GM19372 (cell line): ENCODE measurements around the gene PWWP2B.

ENCODE experiments used
- ATAC-seq: cut with Tn5 transposase; IDR thresholded peaks from one replicate; pipeline ENCODE4 v1.9.1; 2021; ENCODE audit warnings: mild to moderate bottlenecking, low read depth, moderate library complexity; ENCODE audit not compliant: unreplicated experiment

Gene PWWP2B

DNA sequence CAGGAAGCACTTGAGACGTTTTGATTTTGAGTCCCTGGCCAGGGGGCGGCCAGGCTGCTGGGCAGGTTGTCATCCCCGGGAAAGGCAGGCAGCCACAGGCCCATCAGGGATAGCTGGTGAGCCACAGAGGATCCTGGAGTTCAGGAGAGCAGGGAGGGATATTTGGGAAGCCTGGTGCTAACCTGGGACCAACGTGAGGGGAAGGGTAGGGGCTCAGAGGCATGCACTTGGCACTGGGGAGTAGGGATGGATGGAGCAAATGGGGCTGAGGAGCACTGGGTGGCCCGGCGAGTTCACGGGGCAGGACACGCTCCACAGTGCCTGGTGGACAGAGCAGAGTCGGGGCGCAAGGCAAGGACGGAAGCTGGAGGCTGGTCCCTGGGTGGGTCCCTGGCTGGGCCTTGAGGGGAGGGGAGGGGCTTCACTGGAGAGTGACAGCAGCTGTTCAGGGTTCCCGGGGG, 34.8 kb upstream of the PWWP2B start:
- no peak for ATAC-seq

DNA sequence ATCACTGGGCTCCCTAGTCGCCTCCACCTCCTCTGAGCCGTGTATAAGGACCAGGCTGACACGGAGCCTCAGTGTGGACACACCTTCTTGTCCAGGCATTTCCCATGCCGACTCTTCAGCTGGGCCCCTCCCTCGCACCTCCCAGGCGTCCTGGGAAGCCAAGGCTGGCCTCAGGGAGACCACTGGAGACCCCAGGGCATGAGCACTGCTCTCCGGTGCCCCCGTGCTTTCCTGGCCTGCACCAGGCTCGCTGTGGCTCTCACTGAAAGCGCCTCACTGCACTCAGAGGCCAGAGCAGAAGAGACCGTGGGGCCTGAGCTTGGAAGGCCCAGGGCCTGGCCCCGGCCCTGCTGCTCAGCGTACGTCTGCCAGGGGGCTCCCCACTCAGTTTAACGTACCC, 33.6 kb upstream of the PWWP2B start:
- ATAC-seq, result no peak

DNA sequence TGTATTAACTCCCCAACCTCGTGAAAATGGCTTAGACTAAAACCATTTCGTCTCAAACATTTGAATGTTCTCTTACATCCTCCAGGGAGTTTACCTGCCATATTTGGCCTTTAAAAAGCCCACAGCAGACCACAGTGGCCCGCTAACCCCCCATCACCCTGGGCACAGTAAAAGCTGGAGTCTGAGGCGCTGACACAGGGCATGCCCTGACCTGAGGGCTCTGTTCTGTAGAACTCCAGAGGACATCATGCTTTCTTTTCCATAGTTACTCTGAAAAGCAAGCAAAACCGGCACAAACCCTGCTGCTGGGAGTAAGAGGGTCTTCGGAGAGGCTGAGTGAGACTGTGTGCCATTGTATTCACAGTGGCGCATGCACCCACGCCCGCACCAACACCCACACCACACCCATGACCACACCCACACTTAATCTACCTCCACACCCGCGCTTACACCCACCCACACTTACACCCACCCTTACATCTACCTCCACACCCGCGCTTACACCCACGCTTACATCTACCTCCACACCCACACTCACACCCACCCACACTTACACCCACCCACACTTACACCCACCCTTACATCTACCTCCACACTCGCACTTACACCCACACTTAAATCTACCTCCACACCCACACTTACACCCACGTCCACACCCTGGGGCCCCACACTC, 32.9 kb upstream of the PWWP2B start:
- ATAC-seq, result no peak

DNA sequence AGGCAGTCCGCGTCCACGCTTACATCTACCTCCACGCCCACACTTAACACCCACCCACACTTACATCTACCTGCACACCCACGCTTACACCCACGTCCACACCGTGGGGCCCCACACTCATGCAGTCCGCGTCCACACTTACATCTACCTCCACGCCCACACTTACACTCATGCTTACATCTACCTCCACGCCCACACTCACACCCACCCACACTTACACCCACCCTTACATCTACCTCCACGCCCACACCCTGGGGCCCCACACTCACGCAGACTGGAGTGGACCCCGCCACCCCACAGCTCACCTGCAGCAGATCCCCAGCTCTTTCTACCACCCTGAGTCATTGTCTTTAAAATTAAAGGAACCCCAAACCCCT, 32.4 kb upstream of the PWWP2B start:
- no peak for ATAC-seq

DNA sequence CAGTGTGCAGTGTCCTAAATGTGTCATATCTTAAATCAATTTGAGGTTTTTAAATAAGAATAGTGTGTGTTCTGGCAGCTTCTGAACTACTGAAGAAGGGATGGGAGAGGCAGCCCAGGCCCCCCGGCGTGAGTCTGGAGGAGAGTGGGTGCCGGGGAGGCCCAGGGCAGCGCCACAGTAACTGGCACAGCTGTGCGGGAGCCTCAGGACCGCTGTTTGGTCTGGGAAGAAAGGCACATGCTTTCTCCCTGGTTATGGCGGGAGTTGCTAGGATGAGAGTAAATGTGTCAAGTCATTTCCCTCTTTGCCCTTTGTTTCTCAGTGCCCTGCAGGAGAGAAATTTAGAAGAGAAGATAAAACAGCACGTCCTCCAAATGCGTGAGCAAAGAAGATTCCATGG, 31.9 kb upstream of the PWWP2B start:
- no peak for ATAC-seq

DNA sequence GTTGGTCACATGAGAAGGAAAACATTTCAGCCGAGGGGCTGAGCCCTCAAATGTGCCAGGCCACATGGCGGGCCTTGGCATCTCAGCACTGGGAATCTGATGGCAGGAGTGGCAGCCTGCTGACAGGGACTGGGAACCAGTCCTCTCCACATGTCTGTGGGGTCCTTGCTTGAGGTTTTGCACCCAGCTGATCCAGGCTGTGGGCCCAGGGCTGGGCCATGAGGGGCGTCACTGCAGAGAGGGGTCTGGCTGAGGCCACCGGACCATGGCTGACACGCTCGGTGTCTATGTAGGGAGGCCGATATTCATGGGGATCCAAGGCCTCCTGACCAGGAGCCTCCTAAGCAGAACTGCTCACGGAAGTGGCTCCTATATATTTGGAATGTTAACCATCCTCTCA, 31.0 kb upstream of the PWWP2B start:
- ATAC-seq, result no peak

DNA sequence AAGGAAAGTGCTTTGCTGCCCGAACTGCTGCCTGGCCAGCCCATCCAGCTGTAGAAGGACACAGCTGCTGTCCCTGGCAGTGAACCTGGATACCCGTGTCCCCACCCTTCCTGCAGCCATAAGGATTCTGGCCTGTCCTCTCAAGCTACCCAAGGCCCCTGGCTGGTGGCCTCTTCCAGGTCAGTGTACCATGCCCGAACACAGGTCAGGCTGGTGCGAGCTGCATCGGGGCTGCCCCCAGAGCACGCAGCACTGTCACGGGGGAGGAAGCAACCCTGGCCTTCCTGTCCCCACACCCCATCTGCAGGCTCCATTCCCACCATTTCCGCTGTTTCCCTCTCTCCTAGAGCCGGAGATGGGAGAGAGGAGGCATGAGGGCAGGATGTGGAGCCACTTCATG, 30.5 kb upstream of the PWWP2B start:
- no peak for ATAC-seq

DNA sequence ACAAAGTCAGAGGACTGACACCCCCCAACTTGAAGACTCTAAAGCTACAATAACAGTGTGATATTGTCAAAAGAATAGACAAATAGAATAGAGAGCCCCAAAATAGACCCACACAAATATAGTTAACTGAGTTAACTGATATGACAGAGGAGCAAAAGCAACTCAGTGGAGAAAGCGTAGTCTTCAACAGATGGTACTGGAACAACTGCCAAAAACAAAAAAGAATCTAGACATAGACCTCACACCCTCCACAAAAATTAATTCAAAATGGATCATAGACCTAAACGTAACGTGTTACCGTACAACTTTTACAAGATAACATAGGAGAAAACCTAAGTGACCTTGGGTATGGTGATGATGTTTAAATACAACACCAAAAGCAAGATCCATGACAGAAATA, 28.6 kb upstream of the PWWP2B start:
- ATAC-seq, result no peak

DNA sequence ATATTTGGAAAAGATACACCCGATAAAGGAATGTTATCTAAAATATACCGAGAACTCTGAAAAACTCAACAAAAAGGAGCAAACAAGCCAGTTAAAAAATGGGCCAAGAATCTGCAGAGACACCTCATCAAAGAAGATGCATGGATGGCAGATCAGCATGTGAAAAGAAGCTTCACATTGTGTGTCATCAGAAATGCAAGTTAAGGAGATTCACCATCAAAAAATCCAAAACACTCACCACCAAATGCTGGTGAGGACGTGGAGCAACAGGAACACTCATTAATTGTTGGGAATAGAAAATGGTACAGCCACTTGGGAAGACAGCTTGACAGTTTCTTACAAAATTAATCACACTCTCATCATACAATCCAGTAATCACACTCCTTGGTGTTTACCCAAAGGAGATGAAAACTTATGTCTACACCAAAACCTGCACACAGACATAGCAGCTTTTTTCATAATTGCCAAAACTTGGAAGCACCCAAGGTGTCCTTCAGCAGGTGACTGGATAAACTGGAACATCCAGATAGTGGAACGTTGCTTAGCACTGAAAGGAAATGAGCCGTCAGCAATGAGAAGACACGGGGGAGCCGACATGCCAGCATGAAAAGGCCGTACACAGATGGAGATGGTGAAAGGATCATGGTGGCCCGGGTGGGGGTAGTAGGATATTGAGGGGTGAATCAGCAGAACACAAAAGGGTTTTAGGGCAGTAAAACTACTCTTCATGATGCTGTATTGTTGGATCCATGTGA, 27.9 kb upstream of the PWWP2B start:
- ATAC-seq, result no peak

DNA sequence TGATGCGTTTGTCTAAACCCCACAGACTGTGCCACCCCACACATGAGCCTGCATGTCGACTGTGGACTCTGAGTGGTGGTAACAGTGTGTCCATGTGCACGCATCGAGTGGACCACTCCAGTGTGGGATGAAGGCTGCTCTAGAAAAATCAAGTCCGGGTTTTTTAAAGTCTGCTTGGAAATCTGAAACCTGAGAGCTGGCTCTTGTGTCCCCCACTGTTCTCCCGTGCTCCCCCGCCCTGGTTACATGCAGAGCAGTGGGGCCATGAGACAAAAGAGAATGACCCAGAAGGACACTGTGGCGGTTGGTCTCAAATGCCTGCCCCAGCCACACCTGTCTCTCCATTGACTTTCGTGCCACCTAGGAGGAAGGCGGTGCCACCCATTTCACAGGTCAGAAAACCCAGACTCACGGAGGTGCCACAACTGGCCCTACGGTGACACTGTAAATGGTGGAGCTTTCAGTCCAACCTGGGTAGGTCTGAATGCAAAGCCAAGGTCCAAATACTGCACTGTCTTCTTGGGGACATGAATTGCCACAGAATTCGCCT, 27.3 kb upstream of the PWWP2B start:
- no peak for ATAC-seq

DNA sequence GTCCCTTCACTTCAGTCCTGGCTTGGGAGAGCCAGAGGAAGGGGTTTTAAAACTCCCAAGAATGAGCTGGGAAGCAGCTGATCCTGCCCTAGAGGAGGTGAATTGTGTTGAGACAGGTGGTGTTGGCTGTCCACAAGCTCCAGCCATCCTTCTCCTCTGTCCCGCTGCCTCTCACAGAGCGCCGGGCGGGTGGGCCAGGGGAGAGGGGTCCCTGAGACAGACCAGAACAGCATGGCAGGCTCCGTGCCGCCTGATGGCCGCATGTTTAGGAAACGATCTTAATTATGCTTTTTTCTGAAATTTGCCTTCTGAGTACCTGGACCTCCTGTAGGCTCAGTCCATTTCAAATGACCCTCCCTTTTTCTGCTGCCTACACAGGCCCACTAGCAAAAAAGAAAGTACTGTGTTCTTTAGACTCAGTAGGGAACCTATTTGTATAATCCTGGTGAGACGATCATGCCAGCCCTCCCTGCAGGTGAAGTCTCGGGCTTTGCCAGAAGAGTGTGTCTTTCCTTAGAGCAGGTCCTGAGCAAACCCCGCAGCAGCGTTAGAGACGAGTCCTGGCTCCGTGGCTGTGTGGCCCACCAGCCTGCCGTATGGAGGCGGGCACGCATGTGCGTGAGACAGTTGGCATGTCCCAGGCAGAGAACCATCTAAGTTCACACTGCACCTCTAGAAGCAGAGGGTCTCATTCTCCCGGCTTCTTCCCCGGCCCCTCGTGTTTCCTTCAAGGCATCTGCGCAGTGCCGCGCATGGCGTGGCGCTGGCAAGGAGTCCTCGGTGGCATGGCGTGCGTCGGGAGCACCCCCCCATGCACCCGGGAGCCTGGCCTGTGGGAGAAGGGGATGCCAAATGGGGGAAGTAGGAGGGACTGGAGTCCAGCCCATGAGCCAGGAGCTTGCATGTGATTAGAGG, 26.3 kb upstream of the PWWP2B start:
- ATAC-seq, result no peak

DNA sequence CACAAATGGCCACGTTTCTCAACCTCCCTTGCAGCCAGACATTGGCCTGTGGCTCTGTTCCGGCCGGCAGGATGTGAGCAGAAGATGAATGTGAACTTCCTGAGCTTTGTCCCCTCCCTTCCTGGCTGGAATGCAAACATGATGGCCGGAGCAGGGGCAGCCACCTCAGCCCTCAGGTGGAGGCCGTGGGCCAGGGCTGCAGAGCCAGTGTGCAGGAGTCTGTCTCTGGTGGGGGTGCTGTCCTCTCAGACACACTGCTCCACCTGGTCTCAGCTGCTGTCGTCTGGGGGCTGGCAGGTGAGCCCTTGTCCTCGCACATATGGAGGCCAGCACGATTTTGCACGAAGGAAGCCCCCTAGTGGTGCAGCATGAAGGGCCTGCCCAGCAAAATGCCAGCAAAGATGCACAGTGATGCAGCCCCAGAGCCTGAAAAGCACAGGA, 25.3 kb upstream of the PWWP2B start:
- no peak for ATAC-seq

DNA sequence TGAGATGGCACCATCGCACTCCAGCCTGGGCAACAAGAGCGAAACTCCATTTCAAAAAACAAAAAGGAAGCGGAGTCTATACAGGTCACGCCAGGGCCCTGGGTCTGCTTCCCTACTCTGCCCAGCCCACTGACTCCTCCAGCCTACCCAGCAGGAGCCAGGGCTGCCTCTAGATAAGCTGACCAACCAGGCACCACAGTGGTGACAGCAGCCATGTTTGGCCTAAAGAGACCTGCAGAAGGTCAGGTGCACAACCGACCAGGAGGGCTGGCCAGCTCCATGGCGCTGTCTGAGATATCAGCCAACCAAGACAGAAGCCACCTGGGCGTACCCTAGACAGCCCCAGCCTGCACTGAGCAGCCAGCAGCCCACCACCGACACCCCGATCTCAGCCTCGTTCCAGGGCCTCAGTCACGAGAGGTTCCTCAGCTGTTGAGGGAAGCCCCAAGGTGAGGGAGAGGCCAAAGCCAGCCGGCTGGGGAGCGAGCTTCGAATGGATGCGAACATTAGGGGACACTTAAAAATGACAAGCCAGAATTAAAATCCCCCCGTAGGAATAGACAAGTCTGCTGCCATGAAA, 24.4 kb upstream of the PWWP2B start:
- ATAC-seq, result no peak

DNA sequence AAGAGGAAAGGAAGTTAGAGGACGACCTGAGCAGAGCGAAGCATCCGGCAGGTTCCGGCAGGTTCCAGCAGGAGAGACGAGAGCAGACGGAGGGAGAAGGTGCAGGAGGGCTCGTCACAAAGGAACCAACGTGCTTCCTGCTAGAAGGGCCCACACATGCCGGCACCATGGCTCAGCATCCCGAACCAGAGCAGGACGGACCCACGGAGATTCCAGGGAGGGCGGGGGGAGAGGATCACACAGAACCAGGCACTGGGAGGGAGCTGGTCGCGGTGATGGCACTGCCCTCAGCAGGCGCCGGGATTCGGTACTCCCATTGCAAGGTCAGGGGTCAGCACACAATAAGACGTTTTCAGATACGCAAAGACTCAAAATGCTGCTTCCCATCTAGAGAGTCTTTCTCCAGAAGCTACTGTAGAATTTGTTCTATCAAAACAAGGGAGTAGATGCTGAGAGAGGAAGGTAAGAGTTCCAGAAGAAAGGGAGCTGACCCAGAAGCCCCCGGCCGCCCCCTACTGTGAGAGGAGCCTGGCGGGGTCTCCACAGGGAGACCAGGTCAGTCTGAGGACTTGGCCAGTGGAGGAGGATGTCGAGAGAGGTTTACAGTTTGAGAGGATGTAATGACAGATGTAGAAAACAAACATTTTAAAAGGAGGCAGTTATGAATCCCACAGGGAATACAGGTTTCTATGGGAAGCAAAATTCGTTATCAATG, 23.6 kb upstream of the PWWP2B start:
- ATAC-seq, result no peak

DNA sequence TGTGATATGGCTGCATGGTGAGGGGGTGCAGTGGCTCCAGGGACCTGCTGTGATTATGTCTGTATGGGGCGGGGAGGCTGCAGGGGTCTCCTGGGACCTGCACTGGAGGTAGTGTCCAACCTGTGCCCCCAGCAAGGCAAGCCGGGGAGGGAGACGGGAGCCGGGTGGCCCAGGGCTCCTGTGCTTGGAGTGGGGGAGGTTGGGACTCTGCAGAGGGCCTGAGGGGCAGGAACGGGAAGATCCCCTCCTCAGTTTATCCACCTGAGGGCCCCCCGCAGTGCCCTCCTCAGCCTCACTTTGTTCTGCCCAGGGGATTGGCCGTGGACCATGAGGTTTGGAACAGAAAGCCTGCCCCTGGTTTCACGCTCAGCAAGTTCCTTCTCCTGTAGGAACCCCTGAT, 22.8 kb upstream of the PWWP2B start:
- ATAC-seq, result no peak

DNA sequence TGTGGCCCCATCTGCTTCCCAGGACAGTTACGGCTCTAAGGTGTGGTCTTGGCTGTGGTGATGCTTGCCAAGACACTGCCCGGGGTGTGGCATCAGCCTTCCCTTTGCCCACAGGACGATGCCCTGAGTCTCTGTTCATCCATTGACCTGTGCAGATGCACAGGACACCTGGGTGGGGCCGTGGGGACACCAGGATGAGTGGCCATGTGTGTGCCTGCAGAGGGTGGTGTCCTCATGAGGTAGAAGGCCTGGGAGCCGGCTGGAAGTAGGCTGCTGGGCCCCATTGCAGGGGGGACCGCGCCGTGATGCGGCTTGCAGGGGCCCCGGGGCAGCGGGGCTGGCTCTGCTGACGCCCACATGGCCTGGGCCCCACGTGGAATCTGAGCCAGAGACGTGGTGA, 22.4 kb upstream of the PWWP2B start:
- ATAC-seq, result no peak

DNA sequence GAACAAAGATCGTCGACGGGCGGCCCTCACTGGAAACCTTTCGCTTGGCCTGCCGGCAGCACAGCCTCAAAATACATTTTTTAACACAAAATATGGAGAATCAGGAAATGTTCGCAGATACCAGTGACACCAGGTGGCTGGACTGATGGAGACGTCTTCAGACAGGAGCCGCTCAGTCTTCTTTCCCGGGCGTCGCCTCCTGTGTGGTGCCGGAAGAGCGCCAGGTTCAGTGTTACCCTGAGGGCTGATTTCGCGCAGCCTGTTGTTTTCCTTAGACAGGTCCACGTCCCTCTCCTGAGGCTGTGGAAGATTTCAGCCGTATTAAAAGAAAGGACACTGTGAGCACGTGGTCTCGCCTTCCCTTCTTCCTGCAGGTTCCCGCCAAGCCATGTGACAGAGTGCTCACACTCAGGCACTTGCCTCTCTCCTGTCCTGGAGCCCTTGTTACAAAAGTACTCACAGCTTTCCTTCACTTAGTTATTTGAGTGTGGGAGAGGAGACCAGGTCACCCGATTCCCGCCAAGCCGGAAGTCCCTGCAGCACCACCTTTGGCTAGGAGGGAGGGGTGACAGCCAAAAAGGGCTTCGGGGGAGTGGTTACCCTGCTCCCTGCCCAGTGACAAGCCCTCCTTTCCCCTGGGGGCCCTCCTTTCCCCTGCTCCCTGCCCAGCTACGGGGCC, 21.7 kb upstream of the PWWP2B start:
- ATAC-seq, result no peak

DNA sequence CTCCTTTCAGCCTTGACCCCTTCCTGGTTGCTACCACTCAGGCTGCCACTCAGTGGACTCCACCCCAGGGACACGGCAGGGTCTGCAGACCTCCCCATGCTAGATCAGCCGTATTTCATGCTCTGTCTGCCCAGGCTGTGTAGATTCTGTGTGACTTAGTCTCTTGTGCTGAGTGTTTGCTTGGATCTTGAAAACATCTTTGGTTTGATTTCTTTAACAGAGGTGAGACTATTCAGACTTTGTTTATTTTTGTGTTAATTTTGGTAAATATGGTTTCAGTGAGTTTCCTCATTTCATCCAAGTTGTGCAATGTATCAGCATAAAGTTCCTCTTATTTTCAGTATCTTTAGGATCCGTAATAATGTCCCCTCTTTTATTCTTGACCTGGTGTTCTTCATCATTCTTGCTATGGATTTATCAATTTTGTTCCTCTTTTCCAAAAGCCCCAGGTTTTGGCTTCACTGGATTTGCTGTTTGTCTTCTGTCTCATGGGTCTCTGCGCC, 21.2 kb upstream of the PWWP2B start:
- ATAC-seq, result no peak

DNA sequence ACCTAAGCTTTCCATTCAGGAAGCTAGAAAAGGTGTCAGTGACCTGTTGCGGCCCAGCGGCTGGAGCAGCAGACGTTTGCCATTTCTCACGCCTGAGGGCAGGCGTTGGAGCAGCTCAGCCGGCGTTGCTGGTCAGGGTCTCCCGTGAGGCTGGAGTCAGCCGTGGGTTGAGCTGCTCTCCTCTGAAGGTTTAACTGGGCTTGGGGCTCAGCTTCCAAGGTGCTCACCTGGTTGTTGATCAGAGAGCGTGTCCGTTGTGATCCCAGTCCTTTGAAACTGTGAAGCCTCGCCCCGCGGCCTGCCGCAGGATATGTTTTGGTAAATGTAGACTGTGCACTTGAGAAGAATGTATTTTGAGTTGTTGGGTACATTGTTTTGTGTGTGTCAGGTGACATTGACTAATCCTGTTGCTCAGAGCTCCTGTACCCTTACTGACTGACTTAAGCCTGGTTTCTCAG, 20.6 kb upstream of the PWWP2B start:
- no peak for ATAC-seq
